ENCODE measurements around the gene PSRC1. TPM values are rescaled to one million over a fixed set of nuclear protein-coding genes. Genes with fewer than 3 reads are reported as not detected.
A peak's percentile ranks its signal among the peaks of the same experiment; 100 is the strongest.

Gene PSRC1
- polyA plus RNA-seq, 1 experiment, result 18.5 TPM

DNA sequence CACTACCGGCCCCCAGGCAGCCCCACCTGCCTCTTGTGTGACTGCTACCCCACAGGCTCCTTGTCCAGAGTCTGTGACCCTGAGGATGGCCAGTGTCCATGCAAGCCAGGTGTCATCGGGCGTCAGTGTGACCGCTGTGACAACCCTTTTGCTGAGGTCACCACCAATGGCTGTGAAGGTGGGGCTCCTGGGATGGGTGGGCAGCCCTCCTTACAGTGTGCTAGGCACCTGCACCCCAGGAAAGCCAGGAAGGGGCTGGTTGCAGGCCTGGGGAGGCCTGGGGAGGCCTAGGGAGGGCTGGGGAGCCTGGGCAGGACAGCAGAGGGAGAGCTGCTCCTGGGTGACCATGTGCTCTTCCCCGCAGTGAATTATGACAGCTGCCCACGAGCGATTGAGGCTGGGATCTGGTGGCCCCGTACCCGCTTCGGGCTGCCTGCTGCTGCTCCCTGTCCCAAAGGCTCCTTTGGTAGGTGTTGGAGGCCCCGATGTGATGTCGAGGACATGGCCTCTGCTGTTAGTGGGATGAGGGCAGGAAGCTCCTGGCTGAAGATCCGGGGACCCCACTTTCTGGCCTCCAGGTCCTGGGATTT is 17.1 kb downstream of the PSRC1 start:
- no peak for DNase-seq (ENCODE audit: low read depth, low spot score)
- no peaks in the 10 kb centered on the region for H3K27me3 ChIP-seq (ENCODE audit: control insufficient read depth, insufficient read depth, low read length)
- ChIA-PET CTCF (interaction anchor here (1.6 to 4.5 kb wide), 2 partner anchors 134 to 266 kb away, joined by 4 to 60 read pairs; partner anchors contain the start of gene SORT1), POLR2A (no interaction called here)
- TF ChIP-seq, protein P1, sequence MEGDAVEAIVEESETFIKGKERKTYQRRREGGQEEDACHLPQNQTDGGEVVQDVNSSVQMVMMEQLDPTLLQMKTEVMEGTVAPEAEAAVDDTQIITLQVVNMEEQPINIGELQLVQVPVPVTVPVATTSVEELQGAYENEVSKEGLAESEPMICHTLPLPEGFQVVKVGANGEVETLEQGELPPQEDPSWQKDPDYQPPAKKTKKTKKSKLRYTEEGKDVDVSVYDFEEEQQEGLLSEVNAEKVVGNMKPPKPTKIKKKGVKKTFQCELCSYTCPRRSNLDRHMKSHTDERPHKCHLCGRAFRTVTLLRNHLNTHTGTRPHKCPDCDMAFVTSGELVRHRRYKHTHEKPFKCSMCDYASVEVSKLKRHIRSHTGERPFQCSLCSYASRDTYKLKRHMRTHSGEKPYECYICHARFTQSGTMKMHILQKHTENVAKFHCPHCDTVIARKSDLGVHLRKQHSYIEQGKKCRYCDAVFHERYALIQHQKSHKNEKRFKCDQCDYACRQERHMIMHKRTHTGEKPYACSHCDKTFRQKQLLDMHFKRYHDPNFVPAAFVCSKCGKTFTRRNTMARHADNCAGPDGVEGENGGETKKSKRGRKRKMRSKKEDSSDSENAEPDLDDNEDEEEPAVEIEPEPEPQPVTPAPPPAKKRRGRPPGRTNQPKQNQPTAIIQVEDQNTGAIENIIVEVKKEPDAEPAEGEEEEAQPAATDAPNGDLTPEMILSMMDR (IDR thresholded peaks at IDR 0.05; ENCODE audit: low read depth, low read length), result no peak
- H3K4me3 ChIP-seq (ENCODE audit: low read depth, low read length), result no peak overlapping the region
- H3K27ac ChIP-seq (ENCODE audit: low read depth, low read length), result no peak overlapping the region
- peaks cover 18% of the 10 kb centered on the region for H3K9me3 ChIP-seq (ENCODE audit: control insufficient read depth, insufficient read depth, low read length)

DNA sequence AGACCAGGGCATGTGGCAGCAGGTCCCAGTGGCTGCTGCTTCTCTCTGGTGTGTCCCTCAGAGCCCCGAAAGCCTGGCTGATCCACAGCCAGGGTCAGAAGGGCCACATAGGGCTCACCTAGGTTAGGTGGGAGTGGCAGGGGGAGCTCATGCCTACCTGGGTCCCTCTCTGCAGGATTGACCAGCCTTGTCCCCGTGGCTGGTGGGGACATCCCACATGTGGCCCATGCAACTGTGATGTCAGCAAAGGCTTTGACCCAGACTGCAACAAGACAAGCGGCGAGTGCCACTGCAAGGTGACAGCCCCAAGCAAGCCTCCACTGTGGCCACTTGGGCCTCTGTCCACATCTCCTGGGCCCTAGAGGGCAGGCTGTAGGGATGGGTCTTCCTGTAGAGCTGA is 17.9 kb downstream of the PSRC1 start:
- DNase-seq (ENCODE audit: low read depth, low spot score), result no peak
- peaks cover 18% of the 10 kb centered on the region for H3K9me3 ChIP-seq (ENCODE audit: control insufficient read depth, insufficient read depth, low read length)
- CTCF ChIA-PET, result interaction anchor here (0.8 to 4.5 kb wide), 8 partner anchors 11 to 268 kb away, joined by 3 to 60 read pairs (median 4); partner anchors contain the start of gene SORT1
- no peaks in the 10 kb centered on the region for H3K27me3 ChIP-seq (ENCODE audit: control insufficient read depth, insufficient read depth, low read length)
- TF ChIP-seq, protein P1 (IDR thresholded peaks at IDR 0.05; ENCODE audit: low read depth, low read length), result no peak
- H3K27ac ChIP-seq (ENCODE audit: low read depth, low read length), result no peak overlapping the region
- H3K4me3 ChIP-seq (ENCODE audit: low read depth, low read length), result no peak overlapping the region
- POLR2A ChIA-PET, result no interaction called here

GRCh38 chr1:109264379-109264755 is 18.6 kb downstream of the PSRC1 start:
- ChIA-PET POLR2A (no interaction called here), CTCF (interaction anchor here (0.6 to 4.5 kb wide), 18 partner anchors 10 to 270 kb away, joined by 3 to 60 read pairs (median 3); partner anchors contain the start of genes PSRC1 and SORT1)
- no peak overlapping the region for H3K4me3 ChIP-seq (ENCODE audit: low read depth, low read length)
- TF ChIP-seq, protein P1 (IDR thresholded peaks at IDR 0.05; ENCODE audit: low read depth, low read length), result no peak
- H3K27me3 ChIP-seq (ENCODE audit: control insufficient read depth, insufficient read depth, low read length), result no peaks in the 10 kb centered on the region
- H3K9me3 ChIP-seq (ENCODE audit: control insufficient read depth, insufficient read depth, low read length), result peaks cover 18% of the 10 kb centered on the region
- H3K27ac ChIP-seq (ENCODE audit: low read depth, low read length), result no peak overlapping the region
- no peak for DNase-seq (ENCODE audit: low read depth, low spot score)

GRCh38 chr1:109263597-109264378 is 19.2 kb downstream of the PSRC1 start:
- ChIA-PET CTCF (interaction anchor here (0.6 to 4.5 kb wide), 17 partner anchors 9 to 271 kb away, joined by 3 to 60 read pairs (median 3); partner anchors contain the start of genes PSRC1 and SORT1), POLR2A (no interaction called here)
- H3K27ac ChIP-seq (ENCODE audit: low read depth, low read length), result no peak overlapping the region
- peaks cover 12% of the 10 kb centered on the region for H3K9me3 ChIP-seq (ENCODE audit: control insufficient read depth, insufficient read depth, low read length)
- TF ChIP-seq, protein P1 (IDR thresholded peaks at IDR 0.05; ENCODE audit: low read depth, low read length), result peak; percentile 98
- no peak for DNase-seq (ENCODE audit: low read depth, low spot score)
- no peaks in the 10 kb centered on the region for H3K27me3 ChIP-seq (ENCODE audit: control insufficient read depth, insufficient read depth, low read length)
- no peak overlapping the region for H3K4me3 ChIP-seq (ENCODE audit: low read depth, low read length)

DNA sequence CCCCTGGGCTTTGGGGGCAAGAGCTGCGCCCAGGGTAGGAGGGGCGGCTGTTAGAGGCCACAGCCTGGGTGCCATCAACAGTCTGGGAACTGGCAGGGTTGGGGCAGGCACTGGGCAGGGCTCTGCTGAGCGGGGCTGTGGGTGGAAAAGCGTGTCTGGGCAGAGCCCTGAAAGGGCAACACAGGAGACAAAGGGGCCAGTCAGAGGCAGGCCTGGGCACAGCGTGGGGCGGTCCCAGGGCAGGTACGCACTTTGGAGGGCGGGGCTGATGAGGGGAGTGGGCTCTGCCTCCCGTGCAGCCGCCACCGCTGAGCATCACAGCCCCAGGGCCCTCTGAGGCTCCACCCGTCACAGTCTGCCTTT is 19.7 kb downstream of the PSRC1 start:
- CTCF ChIA-PET, result interaction anchor here (0.7 to 4.5 kb wide), 8 partner anchors 9 to 272 kb away, joined by 3 to 60 read pairs (median 4); partner anchors contain the start of gene SORT1
- peaks cover 6% of the 10 kb centered on the region for H3K9me3 ChIP-seq (ENCODE audit: control insufficient read depth, insufficient read depth, low read length)
- POLR2A ChIA-PET, result no interaction called here

More for the DNA sequence above, 19.7 kb downstream of the PSRC1 start:
- TF ChIP-seq, protein P1 (IDR thresholded peaks at IDR 0.05; ENCODE audit: low read depth, low read length), result no peak
- no peak for DNase-seq (ENCODE audit: low read depth, low spot score)
- no peak overlapping the region for H3K27ac ChIP-seq (ENCODE audit: low read depth, low read length)
- no peak overlapping the region for H3K4me3 ChIP-seq (ENCODE audit: low read depth, low read length)
- H3K27me3 ChIP-seq (ENCODE audit: control insufficient read depth, insufficient read depth, low read length), result no peaks in the 10 kb centered on the region

Measured in AG04450 (cell line).